GM23248 (cell line): ENCODE data around the gene MACROD2. TPM values are rescaled to one million over a fixed set of nuclear protein-coding genes. Genes with fewer than 3 reads are reported as not detected.

Experiments
- DNase-seq: peaks from one replicate; pipeline ENCODE4 v3.0.0-alpha.2; 2015
- H2AFZ ChIP-seq: fragments of 200-600 bp; sonication (generic); 2 replicates; pipeline ENCODE4 v1.6.1; 2016; ENCODE audit warnings: antibody characterized with exemption
- H3F3A ChIP-seq: fragments of 200-600 bp; sonication (generic); 2 replicates; pipeline ENCODE4 v1.6.1; 2016; ENCODE audit warnings: mild to moderate bottlenecking, antibody characterized with exemption, mixed run types; ENCODE audit not compliant: insufficient read depth
- H3K27ac ChIP-seq: fragments of 200-600 bp; sonication (generic); 2 replicates; pipeline ENCODE4 v1.5.1; 2016; ENCODE audit warnings: mild to moderate bottlenecking
- H3K27me3 ChIP-seq: fragments of 200-600 bp; sonication (generic); replicated peaks from 2 replicates; pipeline ENCODE4 v1.6.1; 2016; ENCODE audit warnings: mild to moderate bottlenecking; ENCODE audit not compliant: insufficient read depth
- H3K36me3 ChIP-seq: fragments of 200-600 bp; sonication (generic); 2 replicates; pipeline ENCODE4 v1.6.1; 2016; ENCODE audit warnings: low read depth, mild to moderate bottlenecking
- H3K4me1 ChIP-seq: fragments of 200-600 bp; sonication (generic); 2 replicates; pipeline ENCODE4 v1.6.1; 2016; ENCODE audit warnings: mild to moderate bottlenecking; ENCODE audit not compliant: insufficient read depth
- H3K4me2 ChIP-seq: fragments of 200-600 bp; sonication (generic); one replicate; pipeline ENCODE4 v1.6.1; 2016; ENCODE audit warnings: mild to moderate bottlenecking; ENCODE audit not compliant: unreplicated experiment
- H3K4me3 ChIP-seq: fragments of 200-600 bp; sonication (generic); 2 replicates; pipeline ENCODE4 v1.5.1; 2016; ENCODE audit warnings: mild to moderate bottlenecking
- H3K79me2 ChIP-seq: fragments of 200-600 bp; sonication (generic); 2 replicates; pipeline ENCODE4 v1.6.1; 2016; ENCODE audit warnings: mild to moderate bottlenecking; ENCODE audit not compliant: insufficient read depth
- H3K9ac ChIP-seq: fragments of 200-600 bp; sonication (generic); 2 replicates; pipeline ENCODE4 v1.6.1; 2016; ENCODE audit warnings: mild to moderate bottlenecking
- H3K9me2 ChIP-seq: fragments of 200-600 bp; sonication (generic); 2 replicates; pipeline ENCODE4 v1.6.1; 2016; ENCODE audit warnings: mixed run types, mild to moderate bottlenecking, moderate library complexity; ENCODE audit not compliant: insufficient read depth
- H3K9me3 ChIP-seq: fragments of 200-600 bp; sonication (generic); one replicate; pipeline ENCODE4 v1.6.1; 2017; ENCODE audit warnings: low read depth
- H4K20me1 ChIP-seq: fragments of 200-600 bp; sonication (generic); 2 replicates; pipeline ENCODE4 v1.6.0; 2016; ENCODE audit not compliant: insufficient read depth
- EZH2 ChIP-seq: fragments of 200-600 bp; sonication (generic); IDR thresholded peaks from 2 replicates; pipeline ENCODE4 v1.6.1; 2018; ENCODE audit warnings: antibody characterized with exemption, mild to moderate bottlenecking; ENCODE audit not compliant: insufficient read depth, poor library complexity, severe bottlenecking
- EZH2phosphoT487 ChIP-seq: fragments of 200-600 bp; sonication (generic); IDR thresholded peaks from 2 replicates; pipeline ENCODE4 v1.6.1; 2018; ENCODE audit warnings: antibody characterized with exemption, moderate library complexity, mild to moderate bottlenecking, low read depth; ENCODE audit not compliant: insufficient read depth
- WGBS, 2 experiments: methylation state at CpG; one replicate each; pipeline ENCODE4 v1.1.6; 2015 to 2017; ENCODE audit warnings: low lambda C conversion rate in 2 of 2, low coverage in 1 of 2; ENCODE audit errors: missing lambda C conversion rate in 2 of 2; 5-methylcytosine and 5-hydroxymethylcytosine counted together
- in situ Hi-C: fragments of 300-500 bp; cut with MboI; formaldehyde crosslinking; loops from 2 replicates; pipeline ENCODE4 v1.15.0; 2020
- polyA plus RNA-seq: library from polyadenylated mRNA; unstranded; fragments of >200 nt; fragmentation: Nextera tagmentation; extraction: Ambion mirVana; gene quantifications from 2 replicates; pipeline ENCODE4 v1.2.1, GENCODE V29; 2016
- total RNA-seq: library from RNA; depleted of rRNA; stranded (reverse); fragments of >200 nt; shearing (Covaris generic); gene quantifications from 2 replicates; pipeline ENCODE4 v1.2.3, GENCODE V29; 2014

The MACROD2 gene
- total and polyA plus RNA-seq, 2 experiments from 2014 or later, result 1.1 to 3.1 TPM

DNA sequence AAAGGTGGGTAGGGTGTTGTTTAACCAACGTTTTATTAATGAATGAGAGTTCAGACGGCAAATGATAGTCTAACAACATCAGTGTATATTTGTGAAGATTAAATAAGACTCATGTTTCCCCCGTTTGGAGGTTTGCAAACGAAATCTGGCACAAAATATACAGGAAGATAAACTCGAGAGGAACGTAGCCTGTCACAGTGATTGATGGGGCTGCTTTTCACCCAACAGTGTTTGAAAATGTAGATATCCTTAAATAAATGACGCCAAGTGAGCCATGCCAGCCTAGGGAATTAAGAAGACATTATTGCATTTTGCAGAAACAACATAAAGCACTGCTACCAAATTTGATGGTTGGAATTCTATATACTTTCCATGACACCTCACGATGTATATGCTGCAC, 1038.6 kb downstream of the MACROD2 start:
- in situ Hi-C loops, result no loop called here
- Histone ChIP-seq H3K27me3 (no peaks in the 10 kb centered on the region), H3K9me2 (no peaks in the 10 kb centered on the region), H4K20me1 (no peaks in the 10 kb centered on the region), H3K79me2 (no peaks in the 10 kb centered on the region), H3K4me2 (no peak overlapping the region), H3K9ac (no peak overlapping the region), H2AFZ (no peak overlapping the region), H3K27ac (no peak overlapping the region), H3K4me1 (no peaks in the 10 kb centered on the region), H3K9me3 (no peaks in the 10 kb centered on the region), H3K4me3 (no peak overlapping the region), H3F3A (no peaks in the 10 kb centered on the region), H3K36me3 (no peaks in the 10 kb centered on the region)
- TF ChIP-seq EZH2 (no peak), EZH2phosphoT487 (no peak)
- 52 to 56% methylated on average over 8 of the region's 8 CpGs for WGBS, 2 experiments
- no peak for DNase-seq

DNA sequence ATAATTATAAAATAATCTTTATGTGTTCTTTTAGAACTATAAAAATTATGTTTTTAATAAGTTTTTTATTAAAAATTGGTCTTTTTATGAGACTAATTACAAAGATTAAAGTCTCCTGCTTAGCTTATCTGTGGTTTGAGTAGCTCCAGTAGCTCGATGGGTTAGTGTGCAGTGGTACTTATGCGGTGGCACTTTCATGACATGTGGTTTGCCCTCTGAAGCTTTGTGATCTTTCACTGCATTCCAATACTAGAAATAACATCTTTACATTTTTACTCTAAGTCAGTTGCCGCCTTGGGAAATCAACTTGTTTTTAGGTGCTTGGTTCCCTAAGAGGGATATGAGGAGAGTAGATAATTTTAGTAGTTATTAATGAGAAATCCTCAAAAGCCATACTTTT, 1041.6 kb downstream of the MACROD2 start:
- no peaks in the 10 kb centered on the region for H3K27me3 ChIP-seq
- DNase-seq, result no peak
- no peaks in the 10 kb centered on the region for H3K36me3 ChIP-seq
- in situ Hi-C loops, result no loop called here
- H3K27ac ChIP-seq, result no peak overlapping the region
- H3K79me2 ChIP-seq, result no peaks in the 10 kb centered on the region
- no peaks in the 10 kb centered on the region for H3K9me2 ChIP-seq
- WGBS, 2 experiments, result 76 to 80% methylated on average over 3 of the region's 3 CpGs
- H3K9ac ChIP-seq, result no peak overlapping the region
- no peak overlapping the region for H3K4me2 ChIP-seq
- no peaks in the 10 kb centered on the region for H3F3A ChIP-seq
- TF ChIP-seq EZH2phosphoT487 (no peak), EZH2 (no peak)
- H3K4me3 ChIP-seq, result no peak overlapping the region
- H4K20me1 ChIP-seq, result no peaks in the 10 kb centered on the region
- no peaks in the 10 kb centered on the region for H3K4me1 ChIP-seq
- H2AFZ ChIP-seq, result no peak overlapping the region
- H3K9me3 ChIP-seq, result no peaks in the 10 kb centered on the region

DNA sequence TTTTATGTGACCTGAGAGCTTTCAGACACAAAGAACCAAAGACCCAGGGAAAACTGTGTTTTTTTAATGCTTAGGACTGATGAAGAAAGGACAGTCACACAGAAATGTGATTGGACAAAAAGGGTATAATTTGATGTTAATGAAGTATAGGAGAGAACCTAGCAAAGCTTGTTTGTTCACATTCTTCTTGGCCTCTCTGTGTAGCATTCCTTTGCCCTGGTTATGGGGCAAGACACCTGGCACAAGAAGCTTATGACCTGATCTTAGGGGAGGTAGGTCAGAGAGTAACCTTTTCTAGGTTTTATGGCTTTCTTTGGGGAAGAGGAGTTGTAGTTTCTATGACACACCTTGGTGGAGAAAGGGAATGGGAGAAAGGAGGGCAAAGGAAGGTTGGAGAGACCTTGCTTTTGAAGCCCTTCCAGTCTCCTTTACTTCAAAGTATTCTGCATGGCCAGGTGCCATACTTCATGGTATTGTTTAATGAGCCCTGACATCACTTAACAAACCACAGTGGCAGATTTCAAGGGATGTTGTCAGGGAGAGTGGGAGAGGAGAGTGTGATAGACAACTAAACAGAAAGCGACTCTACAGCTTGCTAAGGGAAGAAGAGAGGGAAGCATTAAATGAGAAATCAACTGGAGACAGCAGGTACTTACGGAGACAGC, 1043.9 kb downstream of the MACROD2 start:
- H3K4me3 ChIP-seq, result no peak overlapping the region
- H3K4me1 ChIP-seq, result no peaks in the 10 kb centered on the region
- no peaks in the 10 kb centered on the region for H3F3A ChIP-seq
- H3K27me3 ChIP-seq, result no peaks in the 10 kb centered on the region
- H3K27ac ChIP-seq, result no peak overlapping the region
- no peaks in the 10 kb centered on the region for H3K9me3 ChIP-seq
- no peak overlapping the region for H3K9ac ChIP-seq
- no peaks in the 10 kb centered on the region for H3K36me3 ChIP-seq
- no peaks in the 10 kb centered on the region for H3K79me2 ChIP-seq
- no peak overlapping the region for H3K4me2 ChIP-seq
- TF ChIP-seq EZH2phosphoT487 (no peak), EZH2 (no peak)
- no peaks in the 10 kb centered on the region for H3K9me2 ChIP-seq
- 72% methylated on average over 2 of the region's 2 CpGs for whole genome bisulfite sequencing, 2 experiments
- no peak overlapping the region for H2AFZ ChIP-seq
- DNase-seq, result no peak
- H4K20me1 ChIP-seq, result no peaks in the 10 kb centered on the region
- in situ Hi-C loops, result no loop called here

DNA sequence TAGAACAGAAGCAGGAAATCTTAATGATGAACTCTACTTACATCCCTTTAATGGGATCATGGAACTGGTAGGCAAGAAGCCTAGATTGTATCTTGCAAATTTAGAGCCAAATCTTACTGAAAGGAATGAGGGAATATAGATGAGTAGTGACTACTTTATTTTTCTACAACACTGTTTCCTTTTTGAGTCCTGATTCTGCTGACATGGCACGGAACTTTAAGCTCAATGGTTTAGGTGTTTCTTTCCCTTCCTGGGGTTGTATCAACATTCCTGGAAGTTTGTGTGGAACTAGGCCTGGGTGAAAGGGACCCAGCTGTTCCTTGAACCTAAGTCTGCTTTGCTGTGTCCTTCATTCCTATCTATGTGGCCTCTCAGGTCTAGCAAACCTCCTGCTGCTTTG, 1047.4 kb downstream of the MACROD2 start:
- no peak overlapping the region for H3K4me3 ChIP-seq
- no peak for DNase-seq
- H3K9me2 ChIP-seq, result no peaks in the 10 kb centered on the region
- peaks cover 11% of the 10 kb centered on the region for H3K4me1 ChIP-seq
- H2AFZ ChIP-seq, result no peak overlapping the region
- H3K27me3 ChIP-seq, result no peaks in the 10 kb centered on the region
- in situ Hi-C loops, result no loop called here
- H3K36me3 ChIP-seq, result no peaks in the 10 kb centered on the region
- TF ChIP-seq EZH2phosphoT487 (no peak), EZH2 (no peak)
- H3K9me3 ChIP-seq, result no peaks in the 10 kb centered on the region
- no peaks in the 10 kb centered on the region for H3F3A ChIP-seq
- no peak overlapping the region for H3K9ac ChIP-seq
- H3K79me2 ChIP-seq, result no peaks in the 10 kb centered on the region
- 83 to 89% methylated on average over 1 of the region's 1 CpG for WGBS, 2 experiments
- H3K4me2 ChIP-seq, result no peak overlapping the region
- H3K27ac ChIP-seq, result no peak overlapping the region
- no peaks in the 10 kb centered on the region for H4K20me1 ChIP-seq
